OCI-LY3 (cell line): Measurements from ENCODE around the gene BAMBI.

ENCODE experiments used
- CTCF ChIP-seq: fragments of 200-600, 300-600 bp; sonication (generic); IDR thresholded peaks from 2 replicates; pipeline ENCODE4 v1.5.1; 2014; ENCODE audit warnings: antibody characterized with exemption, low read length, low read depth
- EZH2phosphoT487 ChIP-seq: fragments of 200-600 bp; shearing (Covaris generic); IDR thresholded peaks from 2 replicates; pipeline ENCODE4 v1.6.1; 2018; ENCODE audit warnings: antibody characterized with exemption, mixed run types, low read depth

- TF ChIP-seq CTCF (no peak), EZH2phosphoT487 (no peak)
Observed at GRCh38 chr10:28669227-28670173, 7.8 kb upstream of the BAMBI start.
